Smooth muscle cell (in vitro differentiated cells): ENCODE measurements around the gene TRIM71. TPM values are rescaled to one million over a fixed set of nuclear protein-coding genes. Genes with fewer than 3 reads are reported as not detected.

Experiments
- DNase-seq: peaks from one replicate; lab custom pipeline; 2025; ENCODE audit not compliant: unreplicated experiment; lab: John Stamatoyannopoulos, UW
- H2AFZ ChIP-seq: fragments of 200-600 bp; sonication (generic); 2 replicates; pipeline ENCODE4 v1.6.0; 2016; ENCODE audit warnings: antibody characterized with exemption, low read depth, mild to moderate bottlenecking
- H3F3A ChIP-seq: fragments of 200-600 bp; sonication (generic); 2 replicates; pipeline ENCODE4 v1.6.0; 2017; ENCODE audit warnings: antibody characterized with exemption, low read depth
- H3K27ac ChIP-seq: fragments of 200-600 bp; sonication (generic); 2 replicates; pipeline ENCODE4 v1.5.1; 2016; ENCODE audit warnings: low read depth, mild to moderate bottlenecking
- H3K27me3 ChIP-seq: fragments of 200-600 bp; sonication (generic); 2 replicates; pipeline ENCODE4 v1.6.1; 2016; ENCODE audit warnings: low read depth, mild to moderate bottlenecking
- H3K36me3 ChIP-seq: fragments of 200-600 bp; sonication (generic); 2 replicates; pipeline ENCODE4 v1.5.1; 2016; ENCODE audit warnings: low read depth
- H3K4me1 ChIP-seq: fragments of 200-600 bp; sonication (generic); 2 replicates; pipeline ENCODE4 v1.5.1; 2016; ENCODE audit warnings: low read depth
- H3K4me2 ChIP-seq: fragments of 200-600 bp; sonication (generic); 2 replicates; pipeline ENCODE4 v1.6.0; 2016; ENCODE audit warnings: mild to moderate bottlenecking
- H3K4me3 ChIP-seq: fragments of 200-600 bp; sonication (generic); 2 replicates; pipeline ENCODE4 v1.5.1; 2016; ENCODE audit warnings: mild to moderate bottlenecking
- H3K79me2 ChIP-seq: fragments of 200-600 bp; sonication (generic); 2 replicates; pipeline ENCODE4 v1.6.0; 2016; ENCODE audit warnings: low read depth, mild to moderate bottlenecking
- H3K9ac ChIP-seq: fragments of 200-600 bp; sonication (generic); 2 replicates; pipeline ENCODE4 v1.6.0; 2016; ENCODE audit warnings: low read depth
- H3K9me3 ChIP-seq: fragments of 200-600 bp; sonication (generic); replicated peaks from 2 replicates; pipeline ENCODE4 v1.5.1; 2016; ENCODE audit warnings: low read depth
- H4K20me1 ChIP-seq: fragments of 200-600 bp; sonication (generic); 2 replicates; pipeline ENCODE4 v1.6.0; 2016; ENCODE audit warnings: low read depth
- WGBS: methylation state at CpG from one replicate; pipeline ENCODE4 v1.1.7; 2016; ENCODE audit warnings: low lambda C conversion rate; 5-methylcytosine and 5-hydroxymethylcytosine counted together
- polyA plus RNA-seq: library from polyadenylated mRNA; unstranded; fragments of >200 nt; fragmentation: Nextera tagmentation; extraction: Ambion mirVana; gene quantifications from 2 replicates; pipeline ENCODE4 v1.2.1, GENCODE V29; 2016
- total RNA-seq: library from RNA; depleted of rRNA; stranded (reverse); fragments of >200 nt; gene quantifications from 2 replicates; pipeline ENCODE4 v1.2.3, GENCODE V29; 2014
- TF ChIP-seq, protein P1 (sequence below): fragments of 200-600 bp; sonication (generic); IDR thresholded peaks from 2 replicates; pipeline ENCODE4 v1.5.1; 2017; ENCODE audit warnings: borderline replicate concordance, mild to moderate bottlenecking, antibody characterized with exemption; ENCODE audit not compliant: insufficient read depth, poor library complexity, severe bottlenecking

TRIM71 gene
- total and polyA plus RNA-seq, 2 experiments from 2014 or later, result 0.19 to 1.1 TPM

DNA sequence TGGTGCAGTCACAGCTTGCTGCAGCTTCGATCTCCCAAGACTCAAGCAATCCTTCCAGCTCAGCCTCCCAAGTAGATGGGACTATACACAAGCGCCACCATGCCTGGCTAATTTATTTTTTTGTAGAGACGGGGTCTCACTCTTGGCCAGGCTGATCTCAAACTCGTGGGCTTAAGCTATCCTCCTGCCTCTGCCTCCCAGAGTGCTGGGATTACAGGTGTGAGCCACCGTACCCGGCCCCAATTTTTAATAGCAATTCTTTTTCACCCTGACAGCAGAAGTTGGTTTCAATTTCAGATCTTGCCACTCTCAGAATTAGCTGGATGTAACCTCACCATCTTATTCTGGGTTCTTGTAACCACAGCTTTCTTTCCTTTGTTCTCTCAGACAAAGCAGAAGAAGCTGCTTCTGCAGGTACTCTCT is 64.8 kb downstream of the TRIM71 start:
- no peaks in the 10 kb centered on the region for H3K27me3 ChIP-seq

DNA sequence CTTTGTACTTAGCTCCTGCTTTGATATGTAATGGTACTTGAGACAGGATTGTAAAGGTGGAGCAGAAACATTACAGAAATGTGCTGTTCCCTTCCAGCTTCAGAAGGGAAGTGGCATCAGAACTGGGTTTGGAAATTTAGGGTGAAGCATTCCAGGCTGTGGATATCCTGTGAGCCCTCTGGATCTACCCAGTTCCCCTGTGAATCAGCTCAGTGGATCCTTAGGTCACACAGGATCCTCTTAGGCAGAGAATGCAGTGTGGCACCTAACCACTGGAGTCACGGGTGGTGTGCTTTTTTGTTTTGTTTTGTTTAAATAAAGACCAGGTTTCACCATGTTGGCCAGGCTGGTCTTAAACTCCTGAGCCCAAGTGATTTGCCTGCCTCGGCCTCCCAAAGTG is 66.0 kb downstream of the TRIM71 start:
- H3K9me3 ChIP-seq, result no peaks in the 10 kb centered on the region
- H3K79me2 ChIP-seq, result no peaks in the 10 kb centered on the region
- no peak overlapping the region for H3K27ac ChIP-seq
- H3K4me1 ChIP-seq, result peaks cover 7% of the 10 kb centered on the region
- no peaks in the 10 kb centered on the region for H4K20me1 ChIP-seq
- no peak overlapping the region for H3K4me2 ChIP-seq
- 88% methylated on average over 2 of the region's 2 CpGs for WGBS
- H3K9ac ChIP-seq, result no peak overlapping the region
- no peaks in the 10 kb centered on the region for H3K27me3 ChIP-seq
- DNase-seq, result no peak
- H3F3A ChIP-seq, result no peaks in the 10 kb centered on the region
- no peaks in the 10 kb centered on the region for H3K36me3 ChIP-seq
- no peak overlapping the region for H3K4me3 ChIP-seq
- TF ChIP-seq, protein P1, sequence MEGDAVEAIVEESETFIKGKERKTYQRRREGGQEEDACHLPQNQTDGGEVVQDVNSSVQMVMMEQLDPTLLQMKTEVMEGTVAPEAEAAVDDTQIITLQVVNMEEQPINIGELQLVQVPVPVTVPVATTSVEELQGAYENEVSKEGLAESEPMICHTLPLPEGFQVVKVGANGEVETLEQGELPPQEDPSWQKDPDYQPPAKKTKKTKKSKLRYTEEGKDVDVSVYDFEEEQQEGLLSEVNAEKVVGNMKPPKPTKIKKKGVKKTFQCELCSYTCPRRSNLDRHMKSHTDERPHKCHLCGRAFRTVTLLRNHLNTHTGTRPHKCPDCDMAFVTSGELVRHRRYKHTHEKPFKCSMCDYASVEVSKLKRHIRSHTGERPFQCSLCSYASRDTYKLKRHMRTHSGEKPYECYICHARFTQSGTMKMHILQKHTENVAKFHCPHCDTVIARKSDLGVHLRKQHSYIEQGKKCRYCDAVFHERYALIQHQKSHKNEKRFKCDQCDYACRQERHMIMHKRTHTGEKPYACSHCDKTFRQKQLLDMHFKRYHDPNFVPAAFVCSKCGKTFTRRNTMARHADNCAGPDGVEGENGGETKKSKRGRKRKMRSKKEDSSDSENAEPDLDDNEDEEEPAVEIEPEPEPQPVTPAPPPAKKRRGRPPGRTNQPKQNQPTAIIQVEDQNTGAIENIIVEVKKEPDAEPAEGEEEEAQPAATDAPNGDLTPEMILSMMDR, result no peak
- no peak overlapping the region for H2AFZ ChIP-seq

More for the DNA sequence above, 64.8 kb downstream of the TRIM71 start:
- no peak for DNase-seq
- Histone ChIP-seq H3K4me1 (peaks cover 7% of the 10 kb centered on the region), H3K9me3 (no peaks in the 10 kb centered on the region), H3F3A (no peaks in the 10 kb centered on the region), H3K27ac (no peak overlapping the region), H3K4me3 (no peak overlapping the region), H3K36me3 (no peaks in the 10 kb centered on the region), H2AFZ (no peak overlapping the region), H3K4me2 (no peak overlapping the region), H3K9ac (no peak overlapping the region), H4K20me1 (no peaks in the 10 kb centered on the region), H3K79me2 (no peaks in the 10 kb centered on the region)
- whole genome bisulfite sequencing, result 96% methylated on average over 6 of the region's 6 CpGs
- TF ChIP-seq, protein P1, result no peak

DNA sequence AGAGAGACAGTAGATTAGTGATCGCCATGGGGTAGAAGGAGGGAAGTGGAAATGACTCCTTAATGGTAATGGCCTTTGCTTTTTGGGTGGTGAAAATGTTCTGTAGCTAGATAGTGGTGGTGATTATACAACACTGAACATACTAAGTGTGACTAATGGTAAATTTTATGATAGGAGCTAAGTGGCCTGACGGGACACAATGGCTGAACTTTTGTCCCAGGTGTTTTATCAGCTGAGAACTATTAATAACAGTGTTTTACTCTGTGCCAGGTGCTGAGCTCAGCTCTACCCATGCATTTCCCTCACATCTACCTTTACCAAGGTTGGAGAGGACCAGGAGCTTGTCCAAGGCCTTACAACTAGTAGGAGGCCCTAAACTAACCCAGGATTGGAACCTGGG is 66.8 kb downstream of the TRIM71 start:
- Histone ChIP-seq H3K9ac (no peak overlapping the region), H3K79me2 (no peaks in the 10 kb centered on the region)
- WGBS, result 84% methylated on average over 2 of the region's 2 CpGs

More for the DNA sequence above, 66.8 kb downstream of the TRIM71 start:
- H3K27me3 ChIP-seq, result no peaks in the 10 kb centered on the region
- H3K4me1 ChIP-seq, result peaks cover 7% of the 10 kb centered on the region
- no peaks in the 10 kb centered on the region for H3K36me3 ChIP-seq
- H3K27ac ChIP-seq, result no peak overlapping the region
- H2AFZ ChIP-seq, result no peak overlapping the region
- H3K4me3 ChIP-seq, result no peak overlapping the region
- DNase-seq, result no peak
- no peak overlapping the region for H3K4me2 ChIP-seq
- H3K9me3 ChIP-seq, result no peaks in the 10 kb centered on the region
- TF ChIP-seq, protein P1, result no peak
- H4K20me1 ChIP-seq, result no peaks in the 10 kb centered on the region
- no peaks in the 10 kb centered on the region for H3F3A ChIP-seq
